Stimulated activated CD8-positive, alpha-beta memory T cell treated with anti-CD3 and anti-CD28 coated beads, Interleukin-4, amount 100 ng/mL, for 4 hours (primary cell): ENCODE measurements around the gene FSIP1.

Experiments used
- DNase-seq, 2 donors: peaks; one replicate each; pipeline ENCODE4 v3.0.0-alpha.2; 2020; ENCODE audit warnings: low read depth in 2 of 2, low spot score in 1 of 2

The FSIP1 gene

DNA sequence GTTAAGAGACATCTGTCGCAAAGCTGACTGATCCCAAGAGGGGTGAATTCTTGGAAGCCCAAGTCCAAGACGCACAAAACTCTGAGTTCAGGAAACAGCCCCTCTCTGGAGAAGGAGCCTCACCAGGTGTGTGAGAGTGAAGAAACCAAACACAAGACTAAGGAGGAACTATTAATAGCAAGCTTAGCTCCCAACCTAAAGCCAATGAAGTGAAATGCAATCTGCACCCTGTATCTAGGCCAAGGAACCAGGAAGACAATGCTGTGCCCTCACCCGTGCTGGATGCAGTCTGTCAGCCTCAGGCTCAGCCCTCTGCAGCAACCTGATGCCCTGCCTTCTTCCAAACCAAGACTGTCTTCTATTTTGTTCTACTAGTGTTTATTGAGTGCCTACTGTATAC is 224.2 kb downstream of the FSIP1 start:
- no peak for DNase-seq

GRCh38 chr15:39556461-39556860 is 226.2 kb downstream of the FSIP1 start:
- no peak for DNase-seq

- no peak for DNase-seq
These were observed 226.8 kb downstream of the FSIP1 start for GRCh38 chr15:39555885-39556284.

- DNase-seq, result no peak
These were observed 227.8 kb downstream of the FSIP1 start for GRCh38 chr15:39554746-39555387.

DNA sequence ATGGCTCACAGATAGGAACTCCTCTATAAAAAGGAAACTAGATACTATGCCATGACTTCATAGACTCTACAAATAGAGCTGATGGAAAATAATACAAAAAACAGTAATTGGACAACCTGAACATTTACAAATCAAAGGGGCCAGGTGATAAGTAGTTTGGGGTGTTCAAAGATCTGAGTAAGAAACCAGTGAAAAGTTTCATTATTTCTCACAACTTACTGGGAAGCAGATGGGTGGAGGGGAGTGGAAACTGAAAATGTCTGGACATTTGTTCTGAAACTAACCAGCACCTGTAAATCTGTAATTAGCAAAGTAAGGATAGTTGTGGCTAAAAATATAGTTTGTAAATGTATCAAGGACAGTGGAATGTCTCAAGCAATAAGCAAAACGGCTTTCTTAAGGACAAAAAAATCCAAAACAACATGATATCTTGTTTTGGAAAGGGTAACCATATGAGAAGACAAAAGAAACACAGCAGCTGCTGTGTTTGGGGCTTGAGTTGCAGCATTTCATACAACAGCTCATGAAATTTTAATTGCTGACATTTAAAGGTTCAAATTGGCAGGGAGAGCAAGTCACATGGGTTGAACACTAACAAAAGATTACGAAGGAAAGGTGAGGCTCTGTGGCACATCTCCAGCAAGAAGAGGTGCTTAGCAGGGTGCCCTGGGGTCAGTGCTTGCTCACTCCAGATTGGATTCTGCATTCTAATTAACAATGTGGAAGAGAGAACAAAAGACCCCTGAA is 228.5 kb downstream of the FSIP1 start:
- DNase-seq, result no peak

- DNase-seq, result no peak
These were observed 230.1 kb downstream of the FSIP1 start for GRCh38 chr15:39552556-39552955.

- DNase-seq, result no peak
These were observed 231.2 kb downstream of the FSIP1 start for GRCh38 chr15:39551476-39551875.
